ENCODE measurements around the gene ISOC1. TPM values are rescaled to one million over a fixed set of nuclear protein-coding genes. Genes with fewer than 3 reads are reported as not detected.

The ISOC1 gene
- total RNA-seq, 6 experiments from 2014 or later, result 32.2 to 52.8 (median 44.4) TPM

DNA sequence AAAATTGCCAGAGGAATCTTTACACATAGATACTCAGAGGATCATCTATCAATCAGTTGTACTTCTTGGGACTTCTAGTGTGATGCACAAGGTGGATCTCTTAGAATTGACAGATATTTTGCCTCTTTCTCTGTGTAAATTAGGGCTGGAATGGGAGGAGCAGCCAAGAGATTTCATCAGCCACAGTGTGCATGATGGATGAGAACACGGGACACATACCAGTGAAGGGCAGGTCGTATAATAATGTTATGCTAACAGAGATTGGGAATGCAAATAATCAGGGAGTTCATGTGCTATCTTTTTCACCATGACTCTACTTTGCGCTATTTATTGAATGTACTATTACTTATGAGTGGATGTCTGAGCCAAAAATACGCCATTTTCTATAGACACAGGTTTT is 43.3 kb upstream of the ISOC1 start:
- no peak for ATAC-seq
- no peak overlapping the region for H3K4me3 ChIP-seq
- no peak overlapping the region for H3K27ac ChIP-seq
- WGBS (ENCODE audit: insufficient coverage, low coverage, low lambda C conversion rate, missing lambda C conversion rate), result 57% methylated on average over 4 of the region's 4 CpGs
- intact Hi-C loops (cut with DNase I), result no loop called here
- TF ChIP-seq, protein P1, sequence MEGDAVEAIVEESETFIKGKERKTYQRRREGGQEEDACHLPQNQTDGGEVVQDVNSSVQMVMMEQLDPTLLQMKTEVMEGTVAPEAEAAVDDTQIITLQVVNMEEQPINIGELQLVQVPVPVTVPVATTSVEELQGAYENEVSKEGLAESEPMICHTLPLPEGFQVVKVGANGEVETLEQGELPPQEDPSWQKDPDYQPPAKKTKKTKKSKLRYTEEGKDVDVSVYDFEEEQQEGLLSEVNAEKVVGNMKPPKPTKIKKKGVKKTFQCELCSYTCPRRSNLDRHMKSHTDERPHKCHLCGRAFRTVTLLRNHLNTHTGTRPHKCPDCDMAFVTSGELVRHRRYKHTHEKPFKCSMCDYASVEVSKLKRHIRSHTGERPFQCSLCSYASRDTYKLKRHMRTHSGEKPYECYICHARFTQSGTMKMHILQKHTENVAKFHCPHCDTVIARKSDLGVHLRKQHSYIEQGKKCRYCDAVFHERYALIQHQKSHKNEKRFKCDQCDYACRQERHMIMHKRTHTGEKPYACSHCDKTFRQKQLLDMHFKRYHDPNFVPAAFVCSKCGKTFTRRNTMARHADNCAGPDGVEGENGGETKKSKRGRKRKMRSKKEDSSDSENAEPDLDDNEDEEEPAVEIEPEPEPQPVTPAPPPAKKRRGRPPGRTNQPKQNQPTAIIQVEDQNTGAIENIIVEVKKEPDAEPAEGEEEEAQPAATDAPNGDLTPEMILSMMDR (IDR thresholded peaks at IDR 0.05), result no peak
- no peaks in the 10 kb centered on the region for H3K27me3 ChIP-seq
- H3K36me3 ChIP-seq, result no peaks in the 10 kb centered on the region
- no peaks in the 10 kb centered on the region for H3K9me3 ChIP-seq
- H3K4me1 ChIP-seq, result no peaks in the 10 kb centered on the region
- DNase-seq, result no peak

GRCh38 chr5:129053438-129053837 is 41.1 kb upstream of the ISOC1 start:
- Histone ChIP-seq H3K9me3 (no peaks in the 10 kb centered on the region), H3K27ac (no peak overlapping the region), H3K4me1 (no peaks in the 10 kb centered on the region), H3K36me3 (no peaks in the 10 kb centered on the region), H3K27me3 (no peaks in the 10 kb centered on the region), H3K4me3 (no peak overlapping the region)
- no peak for DNase-seq
- no peak for ATAC-seq
- no peak for TF ChIP-seq POLR2A (IDR thresholded peaks at IDR 0.05)
- TF ChIP-seq, protein P1 (IDR thresholded peaks at IDR 0.05), result no peak
- intact Hi-C loops (cut with DNase I), result no loop called here

- no peak overlapping the region for H3K4me3 ChIP-seq
- WGBS (ENCODE audit: insufficient coverage, low coverage, low lambda C conversion rate, missing lambda C conversion rate), result 78% methylated on average over 3 of the region's 3 CpGs
- TF ChIP-seq, protein P1 (IDR thresholded peaks at IDR 0.05), result no peak
- no peak for TF ChIP-seq POLR2A (IDR thresholded peaks at IDR 0.05)
Measured at GRCh38 chr5:129057329-129057728, 37.2 kb upstream of the ISOC1 start.

DNA sequence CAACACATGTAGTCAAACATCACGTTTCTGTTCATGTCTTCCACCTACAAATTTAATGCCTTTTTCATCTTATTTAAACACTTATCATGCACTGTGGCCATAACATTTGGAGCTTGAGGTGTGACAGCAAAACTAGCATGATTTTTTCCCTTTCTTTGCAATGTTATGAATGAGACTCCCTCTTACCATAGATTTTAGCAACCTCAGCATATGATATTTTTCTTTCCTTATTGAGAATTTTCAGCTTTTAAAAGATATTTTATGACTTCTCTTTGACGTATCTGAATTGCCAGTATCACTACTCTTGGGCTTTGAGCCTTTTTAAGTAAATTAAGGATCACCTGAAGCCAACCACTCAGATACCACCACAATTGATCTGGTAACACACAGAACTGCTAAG is 32.7 kb upstream of the ISOC1 start:
- intact Hi-C loops (cut with DNase I), result no loop called here
- WGBS (ENCODE audit: insufficient coverage, low coverage, low lambda C conversion rate, missing lambda C conversion rate), result 30% methylated on average over 2 of the region's 2 CpGs
- Histone ChIP-seq H3K4me3 (no peak overlapping the region), H3K9me3 (no peaks in the 10 kb centered on the region), H3K27ac (no peak overlapping the region), H3K4me1 (no peaks in the 10 kb centered on the region), H3K36me3 (no peaks in the 10 kb centered on the region), H3K27me3 (no peaks in the 10 kb centered on the region)
- TF ChIP-seq POLR2A (IDR thresholded peaks at IDR 0.05), result no peak
- TF ChIP-seq, protein P1 (IDR thresholded peaks at IDR 0.05), result no peak
- DNase-seq, result no peak
- ATAC-seq, result no peak

More at GRCh38 chr5:129057329-129057728, 37.2 kb upstream of the ISOC1 start:
- DNase-seq (no peak), ATAC-seq (no peak)
- no peaks in the 10 kb centered on the region for H3K36me3 ChIP-seq
- no peaks in the 10 kb centered on the region for H3K4me1 ChIP-seq
- H3K27ac ChIP-seq, result no peak overlapping the region
- no peaks in the 10 kb centered on the region for H3K9me3 ChIP-seq
- intact Hi-C loops (cut with DNase I), result no loop called here
- no peaks in the 10 kb centered on the region for H3K27me3 ChIP-seq

DNA sequence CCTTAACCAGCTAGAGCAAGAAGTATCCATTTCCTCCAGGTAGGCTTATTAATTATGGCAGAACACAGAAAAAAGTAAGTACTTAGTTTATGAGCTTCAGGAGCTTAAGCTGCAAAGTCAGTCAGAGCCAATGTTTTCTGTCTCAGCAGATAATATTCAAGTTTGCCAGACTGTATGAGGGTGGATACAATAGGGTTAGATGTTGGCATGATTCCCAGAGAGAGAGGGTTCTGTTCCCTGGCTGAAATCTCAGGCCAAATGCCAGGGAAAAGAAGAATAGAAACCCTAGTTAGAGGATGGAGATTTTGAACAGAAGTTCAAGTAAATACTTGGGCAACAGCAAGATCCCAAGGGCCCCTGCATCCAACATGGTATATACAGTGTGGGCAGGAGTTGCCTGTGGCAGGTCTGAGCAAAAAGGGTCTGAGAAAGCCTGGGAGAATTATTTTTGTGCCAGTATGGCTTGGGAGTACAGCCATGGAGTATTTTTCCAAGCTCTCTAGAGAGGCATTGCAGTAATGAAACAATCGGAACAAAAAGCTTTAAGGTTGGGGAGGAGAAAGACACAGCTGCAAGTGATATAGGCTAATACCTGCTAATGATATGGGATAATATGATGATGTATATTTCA is 31.0 kb upstream of the ISOC1 start:
- H3K4me3 ChIP-seq, result no peak overlapping the region
- no peaks in the 10 kb centered on the region for H3K4me1 ChIP-seq
- intact Hi-C loops (cut with DNase I), result no loop called here
- ATAC-seq (no peak), DNase-seq (no peak)
- TF ChIP-seq POLR2A (IDR thresholded peaks at IDR 0.05), result no peak
- TF ChIP-seq, protein P1 (IDR thresholded peaks at IDR 0.05), result no peak
- no peaks in the 10 kb centered on the region for H3K9me3 ChIP-seq
- no peaks in the 10 kb centered on the region for H3K27me3 ChIP-seq
- no peak overlapping the region for H3K27ac ChIP-seq
- no peaks in the 10 kb centered on the region for H3K36me3 ChIP-seq
- 86% methylated on average over 1 of the region's 1 CpG for WGBS (ENCODE audit: insufficient coverage, low coverage, low lambda C conversion rate, missing lambda C conversion rate)
